DND-41 (cell line): ENCODE data around the gene CRACR2B.

ENCODE experiments used
- CTCF ChIP-seq: IDR thresholded peaks from 2 replicates; pipeline ENCODE4 v1.5.1; 2012; ENCODE audit warnings: borderline replicate concordance, low read length, moderate library complexity, mild to moderate bottlenecking; ENCODE audit not compliant: poor library complexity, severe bottlenecking; ENCODE audit errors: extremely low read depth
- EZH2 ChIP-seq: IDR thresholded peaks from 3 replicates; pipeline ENCODE4 v1.6.1; 2012; ENCODE audit warnings: borderline replicate concordance, low read depth, mild to moderate bottlenecking, moderate library complexity, low read length, inconsistent platforms; ENCODE audit not compliant: severe bottlenecking

DNA sequence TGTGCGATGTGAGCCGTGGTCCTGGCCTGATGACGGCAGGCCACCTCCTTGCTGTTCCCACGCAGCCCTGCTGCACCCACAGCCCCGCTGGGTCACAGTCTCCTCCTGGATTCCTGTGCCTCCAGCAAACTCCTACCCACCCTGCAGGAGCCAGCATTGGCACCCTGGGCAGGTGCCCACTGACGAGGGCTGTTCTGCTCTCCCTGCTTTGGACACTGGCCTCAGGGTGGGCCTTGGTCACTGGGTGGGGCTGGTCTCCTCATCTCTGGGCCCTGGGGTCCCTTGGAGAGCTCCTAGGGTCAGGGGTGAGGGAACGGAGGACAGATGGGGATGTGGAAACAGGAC is 27.6 kb downstream of the CRACR2B start:
- TF ChIP-seq CTCF, result no peak
- no peak for TF ChIP-seq EZH2
